Astrocyte (in vitro differentiated cells and primary cell): ENCODE results near the gene PDE5A.

Experiments
- CTCF ChIP-seq: IDR thresholded peaks from 2 replicates; pipeline ENCODE4 v1.5.1; 2011; ENCODE audit warnings: low read depth, mild to moderate bottlenecking, inconsistent platforms, low read length, moderate library complexity; ENCODE audit not compliant: insufficient read depth
- EZH2 ChIP-seq: IDR thresholded peaks from 2 replicates; pipeline ENCODE4 v1.6.1; 2012; ENCODE audit warnings: mild to moderate bottlenecking, low read length, inconsistent platforms; ENCODE audit not compliant: insufficient read depth

DNA sequence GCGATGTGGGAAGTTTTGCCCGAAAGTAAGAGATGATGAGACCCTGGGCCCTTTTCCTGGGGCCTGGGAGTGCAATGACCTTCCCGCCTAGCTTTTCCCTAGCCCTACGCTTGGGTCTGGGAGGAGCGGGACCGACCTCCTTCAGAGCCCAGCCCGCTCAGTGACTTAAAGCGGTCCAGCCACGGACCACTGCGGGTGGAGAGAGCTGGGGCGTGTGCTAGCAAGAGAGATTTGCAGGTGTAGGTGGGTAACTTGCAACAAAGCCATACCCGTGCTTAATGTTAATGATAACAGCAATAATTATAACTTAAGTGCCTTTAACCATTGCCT is 503 bp upstream of the PDE5A start:
- TF ChIP-seq CTCF (no peak), EZH2 (no peak)
